ENCODE results near the gene GCSH. TPM values are rescaled to one million over a fixed set of nuclear protein-coding genes. Genes with fewer than 3 reads are reported as not detected.

Gene GCSH
- polyA plus RNA-seq, 1 donor (not counting 4 experiments of a cell fraction or from before 2014, with no cell fraction given) = 67.7 TPM

DNA sequence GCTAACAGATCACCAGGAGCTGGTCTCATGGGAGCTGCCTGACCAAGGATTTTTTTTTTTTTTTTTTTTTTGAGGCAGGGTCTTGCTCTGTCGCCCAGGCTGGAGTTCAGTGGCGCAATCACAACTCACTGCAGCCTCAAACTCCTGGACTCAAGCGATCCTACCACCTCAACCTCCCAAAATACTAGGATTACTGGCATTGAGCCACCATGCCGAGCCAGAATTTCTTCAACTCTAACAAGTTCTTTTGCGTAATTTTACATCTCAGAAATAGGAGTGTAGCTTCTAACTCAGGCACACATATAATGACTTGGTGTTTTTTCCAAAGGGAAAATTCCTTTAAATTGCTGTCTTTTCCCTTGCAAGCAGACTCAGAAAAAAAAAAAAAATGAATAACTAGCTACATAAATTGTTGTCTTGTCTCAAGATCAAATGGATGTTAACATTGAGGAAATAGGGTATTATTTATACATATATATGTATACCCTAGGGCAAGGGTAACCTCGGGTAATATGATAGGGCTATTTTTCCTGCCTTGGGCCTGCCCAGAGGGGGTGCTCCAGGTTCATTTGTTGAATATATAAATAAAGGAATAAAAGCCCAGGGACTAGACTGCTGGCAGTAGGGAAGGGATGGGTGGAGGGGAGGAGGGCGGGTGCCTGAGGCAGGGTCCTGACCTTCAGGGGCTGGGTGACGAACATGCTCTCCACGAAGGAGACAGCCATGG, 42.8 kb upstream of the GCSH start:
- Histone ChIP-seq H3K4me2 (ENCODE audit: control insufficient read depth, extremely low read depth, insufficient read depth, low read depth, low read length) (no peak overlapping the region), H3K4me3 (ENCODE audit: control insufficient read depth in 2 of 3, extremely low read depth in 1 of 3, insufficient read depth in 2 of 3, low read depth in 1 of 3, low read length in 3 of 3) (no peak overlapping the region), H3K27ac (ENCODE audit: control insufficient read depth, insufficient read depth, low read length) (no peak overlapping the region), H4K20me1 (ENCODE audit: control insufficient read depth, extremely low read depth, insufficient read depth, low read length) (no peaks in the 10 kb centered on the region), H3K9ac (ENCODE audit: control insufficient read depth, extremely low read depth, insufficient read depth, low read length) (no peak overlapping the region), H3K4me1 (ENCODE audit: control insufficient read depth, extremely low read depth, insufficient read depth, low read length) (peaks cover 19% of the 10 kb centered on the region), H3K27me3 (ENCODE audit: control insufficient read depth, extremely low read depth, insufficient read depth, low read length) (no peaks in the 10 kb centered on the region), H3K36me3 (ENCODE audit: control insufficient read depth in 2 of 2, extremely low read depth in 1 of 2, insufficient read depth in 2 of 2, low read length in 2 of 2) (no peaks in the 10 kb centered on the region), H3K79me2 (ENCODE audit: control insufficient read depth, insufficient read depth, low read length) (no peaks in the 10 kb centered on the region), H2AFZ (ENCODE audit: control insufficient read depth, low read length) (no peak overlapping the region), H3K9me1 (ENCODE audit: control insufficient read depth, extremely low read depth, insufficient read depth, low read length) (no peaks in the 10 kb centered on the region), H3K9me3 (ENCODE audit: control insufficient read depth, low read depth, low read length) (no peaks in the 10 kb centered on the region)
- TF ChIP-seq EZH2 (IDR thresholded peaks at IDR 0.05; ENCODE audit: low read length) (no peak), CTCF (optimal IDR thresholded peaks at IDR 0.05 in 1 of 3, IDR thresholded peaks at IDR 0.05 in 1 of 3, conservative IDR thresholded peaks at IDR 0.05 in 1 of 3; ENCODE audit: extremely low read depth in 1 of 3, insufficient read depth in 2 of 3, low read length in 3 of 3) (no peak)
- FAIRE-seq (no peak), DNase-seq (ENCODE audit: low read depth, low spot score) (no peak)
- dilution Hi-C loops (cut with MboI; ENCODE audit: extremely low pct_ligation_motif_present, low sequenced_read_pairs) = no loop called here

- Histone ChIP-seq H3K4me3 (ENCODE audit: control insufficient read depth in 2 of 3, extremely low read depth in 1 of 3, insufficient read depth in 2 of 3, low read depth in 1 of 3, low read length in 3 of 3) (no peak overlapping the region), H3K36me3 (ENCODE audit: control insufficient read depth in 2 of 2, extremely low read depth in 1 of 2, insufficient read depth in 2 of 2, low read length in 2 of 2) (no peaks in the 10 kb centered on the region), H3K9me3 (ENCODE audit: control insufficient read depth, low read depth, low read length) (no peaks in the 10 kb centered on the region), H3K9me1 (ENCODE audit: control insufficient read depth, extremely low read depth, insufficient read depth, low read length) (no peaks in the 10 kb centered on the region), H3K4me1 (ENCODE audit: control insufficient read depth, extremely low read depth, insufficient read depth, low read length) (peaks cover 7% of the 10 kb centered on the region), H3K9ac (ENCODE audit: control insufficient read depth, extremely low read depth, insufficient read depth, low read length) (no peak overlapping the region), H2AFZ (ENCODE audit: control insufficient read depth, low read length) (no peak overlapping the region), H3K4me2 (ENCODE audit: control insufficient read depth, extremely low read depth, insufficient read depth, low read depth, low read length) (no peak overlapping the region), H3K79me2 (ENCODE audit: control insufficient read depth, insufficient read depth, low read length) (no peaks in the 10 kb centered on the region), H3K27ac (ENCODE audit: control insufficient read depth, insufficient read depth, low read length) (no peak overlapping the region), H4K20me1 (ENCODE audit: control insufficient read depth, extremely low read depth, insufficient read depth, low read length) (no peaks in the 10 kb centered on the region), H3K27me3 (ENCODE audit: control insufficient read depth, extremely low read depth, insufficient read depth, low read length) (no peaks in the 10 kb centered on the region)
- FAIRE-seq (no peak), DNase-seq (ENCODE audit: low read depth, low spot score) (no peak)
- no peak for TF ChIP-seq CTCF (optimal IDR thresholded peaks at IDR 0.05 in 1 of 3, IDR thresholded peaks at IDR 0.05 in 1 of 3, conservative IDR thresholded peaks at IDR 0.05 in 1 of 3; ENCODE audit: extremely low read depth in 1 of 3, insufficient read depth in 2 of 3, low read length in 3 of 3)
- TF ChIP-seq EZH2 (IDR thresholded peaks at IDR 0.05; ENCODE audit: low read length) = no peak
- dilution Hi-C loops (cut with MboI; ENCODE audit: extremely low pct_ligation_motif_present, low sequenced_read_pairs) = no loop called here
Observed at GRCh38 chr16:81137754-81138153, 41.6 kb upstream of the GCSH start.
